H1 (cell line): Measurements from ENCODE around the gene PSMB5. TPM values are rescaled to one million over a fixed set of nuclear protein-coding genes. Genes with fewer than 3 reads are reported as not detected.

Experiments used
- CTCF ChIA-PET: fragments of 300-600 bp; sonication (Branson Sonifier 250); formaldehyde crosslinking; loops from one replicate; lab custom pipeline; 2021; ENCODE audit not compliant: partially characterized antibody; lab: Charles Lee
- POLR2A ChIA-PET: fragments of 300-600 bp; sonication (Branson Sonifier 250); formaldehyde crosslinking; loops from one replicate; lab custom pipeline; 2021; ENCODE audit warnings: inconsistent platforms; ENCODE audit not compliant: partially characterized antibody; lab: Charles Lee
- DNase-seq, 2 experiments: peaks; one replicate each; pipeline versions ENCODE4 v3.0.0 to v3.0.0-alpha.2; 2010 to 2022; ENCODE audit warnings: low spot score in 2 of 2, low read depth in 1 of 2, mixed read lengths in 1 of 2
- FAIRE-seq: peaks from 2 replicates; lab custom pipeline; 2011; peaks lifted over from hg19 to GRCh38; lab: Jason Lieb, UNC
- H2AFZ ChIP-seq: 2 replicates; pipeline ENCODE4 v1.8.1; 2012; ENCODE audit warnings: low read length, inconsistent platforms
- H2AK5ac ChIP-seq: 2 replicates; pipeline ENCODE4 v1.6.1; 2013; ENCODE audit warnings: low read depth, low read length
- H2BK120ac ChIP-seq: replicated peaks from 2 replicates; pipeline ENCODE3; 2013; ENCODE audit warnings: low read depth, low read length, inconsistent platforms
- H2BK12ac ChIP-seq: 2 replicates; pipeline ENCODE4 v1.6.1; 2013; ENCODE audit warnings: low read depth, low read length
- H2BK15ac ChIP-seq: 2 replicates; pipeline ENCODE4 v1.6.1; 2013; ENCODE audit warnings: low read length
- H2BK20ac ChIP-seq: 2 replicates; pipeline ENCODE4 v1.6.1; 2013; ENCODE audit warnings: low read length
- H2BK5ac ChIP-seq: 2 replicates; pipeline ENCODE4 v1.6.1; 2013; ENCODE audit warnings: low read depth, low read length
- H3K14ac ChIP-seq: 2 replicates; pipeline ENCODE4 v1.6.1; 2013; ENCODE audit warnings: inconsistent platforms; ENCODE audit not compliant: insufficient read length
- H3K18ac ChIP-seq: 2 replicates; pipeline ENCODE4 v1.6.1; 2013; ENCODE audit warnings: low read length; ENCODE audit errors: extremely low read depth
- H3K23ac ChIP-seq: 2 replicates; pipeline ENCODE4 v1.6.1; 2013; ENCODE audit warnings: inconsistent platforms; ENCODE audit not compliant: insufficient read length
- H3K23me2 ChIP-seq: 2 replicates; pipeline ENCODE4 v1.6.1; 2013; ENCODE audit warnings: low read depth, low read length
- H3K27ac ChIP-seq: 2 replicates; pipeline ENCODE4 v1.6.1; 2011; ENCODE audit warnings: low read depth, low read length, inconsistent platforms
- H3K27me3 ChIP-seq, 4 experiments: replicated peaks in 1 of 4; 1 replicate in 1 of 4; 2 replicates in 3 of 4; pipeline versions ENCODE4 v1.6.1 to v1.8.1; 2011 to 2013; ENCODE audit warnings: low read length in 3 of 4, mild to moderate bottlenecking in 3 of 4, inconsistent platforms in 2 of 4, mixed read lengths in 2 of 4, moderate library complexity in 1 of 4; ENCODE audit not compliant: control insufficient read depth in 3 of 4, insufficient read depth in 3 of 4; ENCODE audit errors: extremely low read depth in 1 of 4
- H3K36me3 ChIP-seq, 4 experiments: 2 replicates each; pipeline versions ENCODE4 v1.6.1 to v1.8.1; 2011 to 2013; ENCODE audit warnings: mild to moderate bottlenecking in 4 of 4, low read length in 3 of 4, moderate library complexity in 2 of 4, control low read depth in 1 of 4, inconsistent platforms in 1 of 4; ENCODE audit not compliant: insufficient read depth in 4 of 4, control insufficient read depth in 2 of 4
- H3K4ac ChIP-seq: replicated peaks from 2 replicates; pipeline ENCODE3; 2013; ENCODE audit warnings: low read length, low read depth, mixed read lengths, inconsistent platforms; ENCODE audit not compliant: insufficient read length
- H3K4me1 ChIP-seq, 4 experiments: replicated peaks in 1 of 4; 1 replicate in 1 of 4; 2 replicates in 3 of 4; pipeline versions ENCODE4 v1.6.1 to v1.8.1; 2011 to 2013; ENCODE audit warnings: low read length in 3 of 4, inconsistent platforms in 2 of 4, mixed read lengths in 1 of 4; ENCODE audit not compliant: insufficient read depth in 4 of 4, control insufficient read depth in 3 of 4
- H3K4me2 ChIP-seq, 2 experiments: 2 replicates each; pipeline versions ENCODE4 v1.6.1 to v1.8.1; 2011 to 2013; ENCODE audit warnings: low read depth in 2 of 2, low read length in 2 of 2, control low read depth in 1 of 2, inconsistent platforms in 1 of 2, mild to moderate bottlenecking in 1 of 2; ENCODE audit not compliant: insufficient read depth in 1 of 2
- H3K4me3 ChIP-seq, 4 experiments: fragments of 200-600, 300-600 bp in 1 of 4; sonication (generic), shearing (Covaris generic), sonication (Bioruptor Twin) in 1 of 4; 2 replicates each; pipeline versions ENCODE4 v1.5.1 to v1.8.1; 2011 to 2016; ENCODE audit warnings: low read length in 4 of 4, low read depth in 3 of 4, control low read depth in 2 of 4, inconsistent platforms in 2 of 4, mild to moderate bottlenecking in 2 of 4, mixed read lengths in 1 of 4, moderate library complexity in 1 of 4; ENCODE audit not compliant: insufficient read depth in 2 of 4; ENCODE audit errors: extremely low read depth in 1 of 4
- H3K56ac ChIP-seq: replicated peaks from 2 replicates; pipeline ENCODE3; 2013; ENCODE audit warnings: low read depth, mild to moderate bottlenecking, mixed read lengths, low read length, inconsistent platforms; ENCODE audit not compliant: insufficient read length
- H3K79me1 ChIP-seq: 2 replicates; pipeline ENCODE4 v1.6.1; 2013; ENCODE audit warnings: low read depth, low read length, control low read depth
- H3K79me2 ChIP-seq, 2 experiments: 2 replicates each; pipeline versions ENCODE4 v1.6.1 to v1.8.1; 2012 to 2013; ENCODE audit warnings: low read length in 2 of 2, mild to moderate bottlenecking in 2 of 2, inconsistent platforms in 1 of 2; ENCODE audit not compliant: insufficient read depth in 2 of 2, control insufficient read depth in 1 of 2
- H3K9ac ChIP-seq, 4 experiments: replicated peaks in 1 of 4; 1 replicate in 1 of 4; 2 replicates in 3 of 4; pipeline versions ENCODE4 v1.6.1 to v1.8.1; 2011 to 2013; ENCODE audit warnings: low read depth in 3 of 4, low read length in 3 of 4, control low read depth in 2 of 4, mild to moderate bottlenecking in 2 of 4, moderate library complexity in 2 of 4, inconsistent platforms in 1 of 4; ENCODE audit errors: extremely low read depth in 1 of 4
- H3K9me3 ChIP-seq, 2 experiments: 2 replicates each; pipeline versions ENCODE4 v1.6.1 to v1.8.1; 2012 to 2013; ENCODE audit warnings: mild to moderate bottlenecking in 2 of 2, moderate library complexity in 2 of 2, control low read depth in 1 of 2, inconsistent platforms in 1 of 2, low read depth in 1 of 2, low read length in 1 of 2, mixed read lengths in 1 of 2; ENCODE audit not compliant: insufficient read depth in 2 of 2
- H4K20me1 ChIP-seq, 2 experiments: replicated peaks in 1 of 2; 2 replicates each; pipeline versions ENCODE3 to v1.8.1; 2011 to 2013; ENCODE audit warnings: inconsistent platforms in 2 of 2, low read length in 2 of 2, mild to moderate bottlenecking in 1 of 2; ENCODE audit not compliant: insufficient read depth in 2 of 2, control insufficient read depth in 1 of 2
- H4K5ac ChIP-seq: 2 replicates; pipeline ENCODE4 v1.6.1; 2013; ENCODE audit warnings: low read length, low read depth, mixed read lengths, inconsistent platforms; ENCODE audit not compliant: insufficient read length
- H4K8ac ChIP-seq: 2 replicates; pipeline ENCODE4 v1.8.0; 2013; ENCODE audit warnings: mild to moderate bottlenecking, moderate library complexity, low read length, inconsistent platforms; ENCODE audit not compliant: insufficient read depth; ENCODE audit errors: extremely low read depth
- H4K91ac ChIP-seq: replicated peaks from 2 replicates; pipeline ENCODE3; 2013; ENCODE audit warnings: low read length, mixed read lengths, inconsistent platforms; ENCODE audit not compliant: insufficient read length
- ATF2 ChIP-seq: IDR thresholded peaks from 2 replicates; pipeline ENCODE4 v1.6.1; 2012; ENCODE audit warnings: low read length, inconsistent platforms
- CTBP2 ChIP-seq: IDR thresholded peaks from 2 replicates; pipeline ENCODE4 v1.7.0; 2011; ENCODE audit warnings: borderline replicate concordance, mild to moderate bottlenecking, moderate library complexity, mixed read lengths, low read length; ENCODE audit not compliant: insufficient read depth, insufficient read length
- E2F6 ChIP-seq: IDR thresholded peaks from 2 replicates; pipeline ENCODE4 v1.6.1; 2012; ENCODE audit warnings: inconsistent platforms
- EP300 ChIP-seq, 2 experiments: IDR thresholded peaks; 1 replicate in 1 of 2; 2 replicates in 1 of 2; pipeline ENCODE4 v1.6.1; 2011 to 2012; ENCODE audit warnings: low read depth in 2 of 2, low read length in 2 of 2, mild to moderate bottlenecking in 2 of 2, borderline replicate concordance in 1 of 2, inconsistent platforms in 1 of 2, moderate library complexity in 1 of 2
- JUND ChIP-seq: IDR thresholded peaks from 2 replicates; pipeline ENCODE4 v1.6.1; 2011; ENCODE audit warnings: mild to moderate bottlenecking, improper control_type of control experiment, low read length
- KDM4A ChIP-seq: IDR thresholded peaks from one replicate; pipeline ENCODE4 v1.7.1; 2012; ENCODE audit warnings: low read depth, mild to moderate bottlenecking, moderate library complexity, low read length, inconsistent platforms; ENCODE audit not compliant: severe bottlenecking
- MAX ChIP-seq: IDR thresholded peaks from 2 replicates; pipeline ENCODE4 v1.6.1; 2012; ENCODE audit warnings: inconsistent platforms
- POLR2A ChIP-seq, 2 experiments: IDR thresholded peaks; 1 replicate in 1 of 2; 2 replicates in 1 of 2; pipeline ENCODE4 v1.6.1; 2011; ENCODE audit warnings: low read depth in 2 of 2, low read length in 2 of 2, mild to moderate bottlenecking in 2 of 2; ENCODE audit errors: control extremely low read depth in 1 of 2
- RXRA ChIP-seq: IDR thresholded peaks from 2 replicates; pipeline ENCODE4 v1.6.1; 2011; ENCODE audit warnings: low read depth, mild to moderate bottlenecking, low read length, moderate library complexity; ENCODE audit not compliant: insufficient read depth
- SIRT6 ChIP-seq: IDR thresholded peaks from one replicate; pipeline ENCODE4 v1.7.1; 2012; ENCODE audit warnings: low read length, inconsistent platforms
- SIX5 ChIP-seq: IDR thresholded peaks from 2 replicates; pipeline ENCODE4 v1.6.1; 2011; ENCODE audit warnings: mild to moderate bottlenecking, low read depth, low read length
- WGBS, 2 experiments: shearing (Covaris generic) in 1 of 2; methylation state at CpG; one replicate each; pipeline versions ENCODE4 v1.1.6 to v1.1.7; 2013 to 2015; ENCODE audit warnings: low lambda C conversion rate in 2 of 2, mixed read lengths in 2 of 2, inconsistent platforms in 1 of 2, low coverage in 1 of 2, missing lambda C conversion rate in 1 of 2; ENCODE audit not compliant: insufficient replicate concordance in 2 of 2, insufficient coverage in 1 of 2, insufficient read length in 1 of 2; ENCODE audit errors: extremely low coverage in 1 of 2, missing lambda C conversion rate in 1 of 2; 5-methylcytosine and 5-hydroxymethylcytosine counted together
- polyA plus RNA-seq, 7 experiments: library from polyadenylated mRNA; depleted of rRNA in 3 of 7; stranded (reverse) in 5 of 7; unstranded in 2 of 7; fragments of >200 nt in 5 of 7; fragments of 200-250 nt in 2 of 7; gene quantifications; 1 replicate in 5 of 7; 2 replicates in 1 of 7; 4 replicates in 1 of 7; pipeline versions ENCODE4 v1.2.1 to v1.2.3, GENCODE V29; 2011 to 2013; ENCODE audit warnings: missing spikeins in 2 of 7, mixed read lengths in 2 of 7
- total RNA-seq: library from RNA; stranded (reverse); fragmentation: NEBNext Ultra II Directional; extraction: Animal tissue kit (Norgen Biotek cat#: 25700); gene quantifications from 2 replicates; pipeline ENCODE4 v1.2.1, GENCODE V29; 2021

PSMB5 gene
- total and polyA plus RNA-seq, 2 of the 8 experiments (the other 6 are each of a cell fraction or from before 2014, with no cell fraction given), result 254 to 510 TPM

GRCh38 chr14:23053426-23053825, 18.7 kb upstream of the PSMB5 start:
- H3K18ac ChIP-seq, result no peak overlapping the region
- ChIA-PET POLR2A (interaction anchor here (0.9 to 4.0 kb wide), 6 partner anchors 47 to 124 kb away, joined by 3 to 23 read pairs (median 4); partner anchors contain the start of gene PRMT5), CTCF (interaction anchor here (0.9 to 29.2 kb wide), 11 partner anchors 11 to 80 kb away, joined by 3 to 785 read pairs (median 6); partner anchors contain the start of genes AJUBA and PSMB11)
- peaks cover 0 to 4% of the 10 kb centered on the region in 2 experiments for H4K20me1 ChIP-seq
- H3K27me3 ChIP-seq, result no peaks in the 10 kb centered on the region; a peak in 1 of 7 replicates
- no peaks in the 10 kb centered on the region for H3K9me3 ChIP-seq
- H3K4me2 ChIP-seq, result no peak overlapping the region
- H3K4me1 ChIP-seq, result peaks cover 0 to 15% (median 4%) of the 10 kb centered on the region in 4 experiments; a peak in 4 of 7 replicates
- H2BK12ac ChIP-seq, result no peak overlapping the region
- H3K79me1 ChIP-seq, result no peaks in the 10 kb centered on the region
- no peak for DNase-seq
- H3K14ac ChIP-seq, result no peak overlapping the region
- WGBS, 2 experiments, result 96% methylated on average over 8 of the region's 10 CpGs; no CpG with 5 or more reads in 1 of the 2 experiments
- peaks cover 0 to 7% (median 2%) of the 10 kb centered on the region in 4 experiments; a peak in 5 of 8 replicates for H3K36me3 ChIP-seq
- H3K56ac ChIP-seq, result no peak overlapping the region
- H2BK5ac ChIP-seq, result no peak overlapping the region
- H3K23ac ChIP-seq, result no peak overlapping the region
- no peak overlapping the region for H4K8ac ChIP-seq
- H4K91ac ChIP-seq, result no peak overlapping the region
- no peak overlapping the region for H4K5ac ChIP-seq
- no peak overlapping the region for H2AK5ac ChIP-seq
- no peak overlapping the region for H2AFZ ChIP-seq
- H3K79me2 ChIP-seq, result no peaks in the 10 kb centered on the region
- FAIRE-seq, result no peak
- H3K27ac ChIP-seq, result no peak overlapping the region
- H2BK20ac ChIP-seq, result no peak overlapping the region
- no peak overlapping the region for H3K4me3 ChIP-seq
- H2BK120ac ChIP-seq, result no peak overlapping the region
- no peak overlapping the region for H3K4ac ChIP-seq
- H3K23me2 ChIP-seq, result peaks cover 12% of the 10 kb centered on the region
- no peak overlapping the region for H3K9ac ChIP-seq
- H2BK15ac ChIP-seq, result no peak overlapping the region
- TF ChIP-seq POLR2A (IDR thresholded peaks at IDR 0.05; ENCODE audit: control extremely low read depth in 1 of 2, low read depth in 2 of 2, low read length in 2 of 2), result no peak
- no peak for TF ChIP-seq CTBP2
- TF ChIP-seq JUND, result no peak
- TF ChIP-seq E2F6, result no peak
- TF ChIP-seq SIX5, result no peak
- TF ChIP-seq RXRA, result no peak
- TF ChIP-seq EP300 (IDR thresholded peaks at IDR 0.05; ENCODE audit: borderline replicate concordance in 1 of 2, low read depth in 2 of 2, low read length in 2 of 2), result no peak
- TF ChIP-seq KDM4A, result no peak
- TF ChIP-seq MAX, result no peak
- no peak for TF ChIP-seq SIRT6
- no peak for TF ChIP-seq ATF2
